HG03378 (cell line): ENCODE data around the gene HMGXB3.
"Not testable (repeated sequence)": the region's sequence is repeated elsewhere in the genome, so short reads cannot be mapped to it uniquely, and the experiment has no call there.

Experiments used
- ATAC-seq: cut with Tn5 transposase; IDR thresholded peaks from one replicate; pipeline ENCODE4 v1.9.1; 2021; ENCODE audit warnings: mild to moderate bottlenecking, moderate library complexity; ENCODE audit not compliant: unreplicated experiment

HMGXB3 gene

DNA sequence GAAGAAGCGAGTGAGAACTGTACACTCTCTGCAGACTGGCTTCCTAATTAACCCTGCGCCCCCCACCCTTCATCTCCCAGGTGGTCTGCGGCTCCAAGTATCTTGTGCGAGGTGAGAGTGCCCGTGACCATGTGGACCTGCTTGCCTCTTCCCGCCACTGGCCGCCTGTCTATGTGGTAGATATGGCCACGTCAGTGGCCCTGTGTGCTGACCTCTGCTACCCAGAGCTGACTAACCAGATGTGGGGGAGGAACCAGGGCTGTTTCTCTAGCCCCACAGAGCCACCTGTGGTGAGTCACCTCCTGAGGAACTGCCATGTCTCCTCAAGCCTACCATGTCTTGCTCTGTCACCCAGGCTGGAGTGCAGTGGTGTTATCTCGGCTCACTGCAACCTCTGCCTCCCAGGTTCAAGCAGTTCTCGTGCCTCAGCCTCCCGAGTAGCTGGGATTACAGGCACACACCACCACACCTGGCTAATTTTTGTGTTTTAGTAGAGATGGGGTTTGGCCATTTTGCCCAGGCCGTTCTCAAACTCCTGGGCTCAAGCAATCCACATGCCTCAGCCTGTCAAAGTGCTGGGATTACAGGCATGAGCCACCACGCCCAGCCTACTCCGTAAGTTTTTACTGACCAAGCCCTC is 49.8 kb downstream of the HMGXB3 start:
- not testable (repeated sequence) for ATAC-seq

DNA sequence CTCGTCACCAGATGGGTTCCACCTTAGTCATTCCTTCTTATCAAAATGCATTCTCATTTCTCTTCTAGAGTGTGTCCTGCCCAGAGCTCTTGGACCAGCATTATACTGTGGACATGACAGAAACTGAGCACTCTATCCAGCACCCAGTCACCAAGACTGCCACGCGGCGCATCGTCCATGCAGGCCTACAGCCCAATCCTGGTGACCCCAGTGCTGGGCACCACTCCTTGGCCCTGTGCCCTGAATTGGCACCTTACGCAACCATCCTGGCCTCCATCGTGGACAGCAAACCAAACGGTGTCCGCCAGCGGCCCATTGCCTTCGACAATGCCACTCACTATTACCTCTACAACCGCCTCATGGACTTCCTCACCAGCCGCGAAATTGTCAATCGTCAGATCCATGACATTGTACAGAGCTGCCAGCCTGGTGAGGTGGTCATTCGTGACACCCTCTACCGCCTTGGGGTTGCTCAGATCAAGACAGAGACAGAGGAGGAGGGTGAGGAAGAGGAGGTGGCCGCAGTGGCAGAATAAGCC is 51.2 kb downstream of the HMGXB3 start:
- no peak for ATAC-seq

DNA sequence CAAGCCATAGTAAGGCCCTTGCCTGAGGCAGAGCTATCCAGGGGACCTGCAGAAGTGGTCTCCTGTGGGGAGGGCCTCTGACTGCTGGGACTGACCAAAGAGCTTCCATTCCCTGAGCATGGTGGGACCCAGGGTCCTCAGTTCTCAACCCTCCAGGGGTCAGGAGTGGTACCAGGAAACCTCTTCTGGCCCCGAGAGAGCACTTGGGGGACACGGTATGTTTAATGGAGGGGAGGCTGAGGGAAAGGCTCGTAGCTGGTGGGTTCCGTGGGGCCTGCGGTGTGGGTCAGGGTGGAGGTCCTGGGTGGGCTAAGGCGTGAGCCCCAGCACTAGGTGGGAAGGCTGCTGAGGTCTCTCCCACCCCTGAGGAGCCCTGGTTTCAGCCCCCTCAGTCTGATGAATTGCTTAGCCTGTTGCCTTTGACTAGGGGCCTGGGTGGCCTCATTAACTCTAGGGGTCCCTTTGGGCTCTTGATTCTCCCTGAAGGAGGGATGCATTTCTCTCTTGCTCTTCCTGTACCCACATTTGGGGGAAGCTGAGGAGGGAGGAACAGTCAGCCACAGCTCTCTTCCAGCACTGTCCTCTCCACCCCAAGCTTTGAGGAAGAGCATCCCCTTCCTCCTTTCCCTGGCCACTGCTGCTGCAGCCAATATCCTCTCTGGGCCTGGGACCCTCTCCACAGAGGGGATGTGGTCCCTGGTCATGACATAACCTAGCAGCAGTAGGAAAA is 51.9 kb downstream of the HMGXB3 start:
- no peak for ATAC-seq

DNA sequence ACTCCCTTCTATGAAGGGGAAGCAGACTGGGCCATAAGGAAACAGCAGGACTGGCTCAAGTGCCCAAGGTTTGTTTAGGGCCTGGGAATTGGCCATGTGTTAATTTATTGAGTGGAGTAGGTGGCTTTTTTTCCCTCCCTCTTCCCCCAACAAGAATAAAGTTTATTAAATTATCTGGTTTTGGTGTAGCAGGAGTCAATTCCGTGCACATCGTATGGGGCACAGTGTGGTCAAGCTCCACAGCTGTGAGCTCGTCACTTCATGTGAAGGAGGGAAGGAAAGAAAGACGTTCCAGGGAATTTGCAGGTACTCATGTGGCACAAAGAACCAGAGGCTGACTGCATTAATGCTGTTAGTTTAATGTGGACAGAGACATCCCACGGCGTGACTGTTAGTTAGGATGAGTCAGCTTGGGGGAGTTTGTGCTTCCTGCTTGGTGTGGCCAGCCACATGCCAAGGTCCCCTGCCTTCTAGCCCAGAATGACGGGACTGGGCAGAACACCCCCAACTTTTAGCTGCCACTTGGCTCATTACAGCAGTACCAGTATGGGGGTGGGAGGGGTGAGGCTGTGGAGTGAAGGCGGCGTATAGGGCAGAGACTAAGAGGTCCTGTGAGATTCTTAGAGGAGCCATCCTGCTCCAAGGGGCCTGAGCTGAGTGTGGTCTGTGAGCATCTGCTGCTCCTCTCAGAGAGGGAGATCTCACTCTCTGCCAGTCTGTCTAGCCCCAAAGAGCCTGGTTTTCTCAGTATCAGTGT is 52.6 kb downstream of the HMGXB3 start:
- no peak for ATAC-seq

DNA sequence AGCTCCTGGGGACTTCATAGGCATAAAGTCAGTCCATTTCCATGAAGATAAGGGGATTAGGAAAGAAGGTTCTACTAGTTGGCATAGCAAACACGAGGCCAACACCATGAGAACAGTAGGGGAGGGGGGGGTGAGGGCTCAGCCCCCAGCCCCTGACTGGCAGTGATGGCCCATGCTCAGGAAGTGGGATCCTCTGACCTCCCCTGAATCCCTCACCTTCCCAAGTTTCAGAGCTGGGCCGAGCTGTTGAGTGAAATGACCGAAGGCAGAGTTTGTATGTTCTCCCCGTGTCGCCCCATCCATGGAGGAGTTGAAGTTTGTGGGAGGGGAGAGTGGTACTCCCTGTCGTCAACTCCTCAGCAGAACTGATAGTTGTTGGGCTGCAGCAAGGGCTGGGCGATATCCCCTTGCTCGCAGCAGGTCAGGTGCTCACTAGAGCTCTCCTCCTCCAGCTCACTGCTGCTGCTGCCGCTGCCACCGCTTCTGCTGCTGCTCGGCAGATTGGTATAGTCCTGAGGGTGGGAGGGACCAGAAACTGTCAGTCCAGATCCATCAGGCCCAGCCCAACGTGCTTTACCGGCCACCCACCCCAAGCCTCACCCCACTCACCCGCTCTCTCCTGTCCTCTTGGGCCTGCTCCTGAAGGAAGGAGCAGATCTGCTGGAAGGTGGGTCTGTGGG is 53.3 kb downstream of the HMGXB3 start:
- no peak for ATAC-seq

DNA sequence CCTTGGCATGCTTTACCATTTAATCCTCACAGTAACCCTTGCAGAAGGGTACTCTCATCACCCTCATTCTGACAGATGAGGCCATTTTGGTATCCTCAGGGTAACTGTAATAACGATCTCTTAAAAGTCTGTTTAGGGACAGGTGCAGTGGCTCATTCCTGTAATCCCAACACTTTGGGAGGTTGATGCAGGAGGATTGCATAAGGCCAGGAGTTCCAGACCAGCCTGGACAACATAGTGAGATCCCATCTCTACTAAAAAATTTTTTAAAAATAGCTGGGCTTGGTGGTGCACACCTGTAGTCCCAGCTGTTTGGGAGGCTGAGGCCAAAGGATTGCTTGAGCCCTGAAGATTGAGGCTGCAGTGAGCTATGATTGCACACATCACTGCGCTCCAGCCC is 54.0 kb downstream of the HMGXB3 start:
- ATAC-seq: no peak

DNA sequence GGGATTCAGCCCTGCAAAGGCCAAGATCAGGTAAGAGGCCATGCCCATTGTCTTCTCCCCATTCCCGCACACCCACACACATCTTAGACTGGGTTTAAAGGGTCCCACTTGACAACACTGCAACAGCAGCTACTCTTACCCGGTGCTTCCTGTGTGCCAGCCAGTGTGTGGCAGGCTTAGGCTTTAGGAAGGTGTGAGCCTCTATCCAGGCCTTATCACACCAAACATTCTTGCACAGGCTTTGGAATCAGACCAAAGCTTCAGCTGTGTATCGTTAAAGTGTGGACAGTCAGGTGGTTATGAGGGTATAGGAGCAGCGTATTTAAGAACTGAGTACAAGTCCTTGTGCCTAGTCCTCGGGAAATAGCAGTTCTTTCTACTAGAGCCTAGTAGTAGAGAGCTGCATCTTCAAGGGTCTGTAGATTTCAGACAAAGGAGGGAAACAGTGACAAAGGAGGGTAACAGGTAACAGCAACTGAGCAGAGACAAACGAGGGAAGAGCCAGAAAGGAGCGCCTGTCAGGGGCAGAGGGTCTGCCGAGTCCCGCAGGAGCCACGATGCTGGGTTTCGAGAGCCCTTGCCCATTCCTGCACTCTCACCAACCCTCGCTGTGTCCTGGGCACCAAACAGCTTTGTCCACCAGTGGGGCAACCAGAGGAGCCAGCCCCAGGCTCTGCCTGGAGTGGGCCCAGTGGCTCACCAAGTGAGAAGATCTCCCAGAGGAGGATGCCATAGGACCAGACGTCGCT is 55.0 kb downstream of the HMGXB3 start:
- ATAC-seq: no peak

DNA sequence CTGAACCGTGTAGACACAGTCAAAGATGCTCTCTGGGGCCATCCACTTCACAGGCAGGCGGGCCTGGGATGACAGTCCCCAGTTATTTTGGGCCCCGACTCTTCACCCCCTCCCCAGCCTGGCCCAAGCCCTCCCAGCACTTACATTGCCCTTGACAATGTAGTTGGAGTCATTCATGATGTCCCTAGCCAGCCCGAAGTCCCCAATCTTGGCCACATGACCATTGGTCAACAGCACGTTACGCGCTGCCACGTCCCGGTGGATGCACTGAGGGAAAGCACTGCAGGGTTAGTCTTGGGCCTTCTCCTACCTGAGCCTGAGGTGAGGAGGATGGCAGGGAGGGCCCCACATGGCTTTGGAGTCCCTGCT is 55.5 kb downstream of the HMGXB3 start:
- ATAC-seq: no peak

DNA sequence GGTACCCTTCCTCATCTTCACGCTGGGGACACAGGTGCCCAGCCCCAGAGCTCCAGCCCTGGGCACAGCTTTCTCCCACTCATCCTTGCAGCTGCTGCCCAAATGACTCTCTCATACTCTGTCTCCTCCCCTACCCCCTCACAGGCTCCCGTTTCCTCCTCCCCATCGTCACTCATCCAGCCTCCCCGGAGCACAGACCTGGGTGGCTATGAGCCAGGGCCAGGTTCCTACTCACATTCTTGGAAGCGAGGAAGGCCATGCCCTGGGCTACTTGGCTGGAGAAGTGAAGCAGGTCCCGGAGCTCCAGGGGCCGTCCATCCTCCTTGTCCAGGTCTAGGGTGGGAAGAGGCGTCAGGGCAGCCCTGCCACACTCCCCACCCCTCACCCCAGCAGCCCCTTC is 56.5 kb downstream of the HMGXB3 start:
- ATAC-seq: no peak

DNA sequence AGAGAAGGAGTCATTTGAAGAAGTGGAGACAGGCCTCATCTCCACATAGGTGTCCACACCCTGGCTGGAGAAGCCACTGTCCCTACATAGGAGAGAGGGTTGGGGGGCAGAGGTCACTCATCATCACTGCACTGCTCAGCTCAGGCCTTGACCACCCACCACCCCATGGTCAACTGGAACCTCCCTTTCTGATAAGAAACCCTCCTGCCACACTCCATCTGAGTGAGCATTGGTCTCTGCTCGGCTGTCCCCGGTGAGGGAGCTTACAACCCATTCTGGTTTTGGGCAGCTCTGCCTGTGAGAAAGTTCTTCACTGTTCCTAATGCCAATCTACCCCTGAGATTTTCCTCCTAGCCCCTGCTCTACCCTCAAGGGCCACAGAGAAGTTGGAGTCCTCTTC is 57.0 kb downstream of the HMGXB3 start:
- ATAC-seq: no peak

DNA sequence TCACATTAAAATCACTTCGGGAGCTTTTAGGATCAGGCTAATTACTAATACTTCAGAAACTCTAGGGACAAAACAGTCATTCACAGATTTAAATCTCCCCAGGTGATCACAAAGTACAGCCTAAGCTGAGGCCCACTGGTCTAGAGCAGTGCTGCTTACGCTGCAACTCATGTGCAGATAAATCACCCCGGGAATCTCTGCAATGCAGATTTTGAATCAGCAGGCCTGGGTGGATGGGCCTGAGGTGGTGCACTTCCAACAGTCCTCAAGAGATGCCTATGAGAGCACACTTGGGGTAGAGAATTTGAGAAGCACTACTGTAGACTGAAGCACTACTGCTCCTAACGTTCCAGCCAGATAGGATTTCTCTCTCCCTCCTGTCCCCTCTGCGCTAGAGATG is 57.5 kb downstream of the HMGXB3 start:
- no peak for ATAC-seq

DNA sequence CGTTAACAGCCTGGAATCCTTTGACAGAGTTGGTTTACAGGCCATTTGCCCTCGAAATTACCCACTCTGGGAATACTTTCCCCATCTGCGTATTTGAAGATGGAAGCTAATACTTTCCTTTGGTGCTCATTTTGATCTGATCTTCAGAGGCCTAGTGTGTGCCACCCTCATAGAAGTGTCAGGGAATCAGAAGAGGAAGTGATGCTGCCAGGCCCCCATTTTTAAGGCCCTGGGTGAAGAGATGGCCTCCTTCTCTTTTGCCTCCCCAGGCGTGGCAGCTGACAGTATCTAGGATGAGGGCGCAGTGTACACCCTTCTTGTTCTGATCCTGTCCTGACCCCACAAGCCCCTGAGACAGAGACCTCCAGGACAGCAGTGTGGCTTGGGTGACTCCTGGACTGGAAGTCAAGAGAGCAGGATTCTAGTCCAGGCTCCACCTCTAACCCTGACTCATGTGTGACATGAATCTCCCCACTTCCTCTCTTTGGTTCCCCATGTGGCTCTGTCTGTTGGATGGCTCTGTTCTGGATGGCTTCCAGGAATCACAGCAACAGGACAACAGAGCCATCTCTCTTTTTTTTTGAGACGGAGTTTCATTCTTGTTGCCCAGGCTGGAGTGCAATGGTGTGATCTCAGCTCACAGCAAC is 58.1 kb downstream of the HMGXB3 start:
- ATAC-seq: no peak

DNA sequence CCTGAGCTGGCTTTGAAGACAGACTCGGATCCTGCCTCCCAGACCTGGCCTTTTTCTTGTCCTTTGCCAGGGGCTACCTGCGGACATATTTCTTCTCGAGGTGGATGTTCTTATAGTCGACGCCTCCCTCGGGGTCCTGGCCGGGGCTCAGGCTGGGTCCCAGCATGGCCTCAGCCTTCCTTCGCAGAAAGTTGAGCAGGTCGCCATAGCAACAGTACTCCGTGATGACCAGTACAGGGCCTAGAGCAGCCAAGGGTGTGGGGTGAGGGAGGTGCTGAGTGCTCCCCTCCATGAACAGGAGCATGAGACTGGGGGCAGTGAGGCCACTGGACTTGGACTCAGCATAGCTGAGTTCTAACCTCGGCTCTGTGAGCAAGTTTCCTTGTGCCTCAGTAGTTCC is 59.1 kb downstream of the HMGXB3 start:
- no peak for ATAC-seq

DNA sequence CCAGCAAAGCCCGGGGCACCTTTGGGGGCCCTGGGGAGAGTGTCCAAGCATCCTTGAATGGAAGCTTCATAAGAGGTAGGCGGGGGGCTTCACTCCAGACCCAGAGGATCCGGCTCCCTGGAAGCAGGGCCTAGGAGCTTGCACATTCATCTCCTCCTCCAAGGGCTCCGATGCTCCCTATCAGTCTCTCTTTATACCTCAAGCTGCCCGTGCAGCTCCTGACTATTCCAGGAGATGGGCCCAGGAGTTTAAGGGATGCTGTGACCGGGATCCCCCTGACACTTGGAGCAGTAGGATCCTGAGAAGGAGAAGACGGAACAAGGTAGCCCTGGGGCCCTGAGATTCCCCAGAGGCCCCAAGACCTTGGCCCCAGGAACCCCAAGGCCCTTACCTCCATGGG is 59.9 kb downstream of the HMGXB3 start:
- ATAC-seq: no peak

DNA sequence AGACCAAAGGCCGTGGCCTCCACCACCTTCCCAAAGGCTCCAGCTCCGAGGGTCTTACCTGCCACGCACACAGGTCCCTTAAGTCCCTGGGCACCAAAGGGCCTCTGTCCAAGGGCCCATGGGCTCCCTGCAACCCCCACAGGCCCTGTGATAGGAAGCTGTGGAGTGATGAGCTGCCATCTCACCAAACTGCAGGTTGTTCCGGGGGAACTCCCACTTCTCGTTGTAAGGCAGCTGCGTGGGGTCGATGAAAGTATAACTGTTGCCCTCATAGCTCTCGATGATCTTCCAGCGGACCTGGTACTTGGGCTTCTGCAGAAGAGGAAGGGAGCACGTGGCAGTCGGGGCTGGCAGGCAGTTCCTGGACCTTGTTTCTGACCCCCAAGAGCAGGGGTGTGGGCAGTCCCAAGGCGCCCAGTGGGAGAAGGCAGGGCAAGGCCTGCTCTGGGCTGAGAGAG is 61.0 kb downstream of the HMGXB3 start:
- no peak for ATAC-seq

DNA sequence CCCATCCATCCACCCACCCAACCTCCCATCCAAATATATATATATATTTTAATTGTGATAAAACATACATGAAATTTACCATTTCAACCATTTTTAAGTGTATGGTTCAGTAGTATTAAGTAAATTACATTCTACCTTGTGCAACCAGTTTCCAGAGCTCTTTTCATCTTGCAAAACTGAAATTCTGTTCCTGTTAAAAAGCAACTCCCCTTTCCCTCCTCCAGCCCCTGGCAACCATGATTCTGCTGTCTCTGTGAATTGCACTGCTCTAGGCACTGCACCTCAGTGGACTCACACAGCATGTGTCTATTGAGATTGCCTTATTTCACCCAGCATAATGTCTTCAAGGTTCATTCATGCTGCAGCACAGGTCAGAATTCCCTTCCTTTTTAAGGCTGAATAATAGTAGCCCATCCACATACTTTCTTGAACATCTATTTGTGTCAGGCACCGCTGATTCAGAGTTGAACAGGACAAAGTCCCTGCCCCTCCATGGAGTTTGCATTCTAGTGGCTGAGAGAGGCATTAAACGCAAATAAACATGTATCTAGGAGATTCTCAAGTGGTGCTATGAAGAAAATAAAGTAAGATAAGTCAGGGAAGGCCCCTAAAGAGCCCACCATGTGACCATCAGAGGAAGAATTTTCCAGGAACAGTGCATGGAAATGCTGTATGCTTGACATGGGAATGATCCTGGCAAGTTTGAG is 61.8 kb downstream of the HMGXB3 start:
- no peak for ATAC-seq

DNA sequence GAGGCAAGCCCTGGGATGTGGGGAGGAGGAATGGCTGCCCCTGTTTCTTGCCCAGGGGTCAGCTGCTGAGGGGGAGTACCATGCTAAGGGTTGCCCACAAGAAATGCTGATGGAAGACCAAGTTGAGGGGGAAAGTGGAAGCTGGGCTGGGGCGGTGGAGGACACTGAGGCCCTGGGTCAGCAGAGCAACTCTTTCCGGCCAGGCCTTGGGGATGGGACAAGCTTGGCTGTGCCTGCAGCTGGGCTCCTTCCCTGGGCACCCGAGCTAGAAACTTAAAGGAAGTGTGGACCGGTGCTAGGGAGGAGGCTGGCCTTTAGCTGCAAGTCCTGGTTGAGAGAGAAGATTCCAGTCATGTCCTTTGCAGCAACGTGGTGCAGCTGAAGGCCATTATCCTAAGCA is 63.1 kb downstream of the HMGXB3 start:
- ATAC-seq: no peak

DNA sequence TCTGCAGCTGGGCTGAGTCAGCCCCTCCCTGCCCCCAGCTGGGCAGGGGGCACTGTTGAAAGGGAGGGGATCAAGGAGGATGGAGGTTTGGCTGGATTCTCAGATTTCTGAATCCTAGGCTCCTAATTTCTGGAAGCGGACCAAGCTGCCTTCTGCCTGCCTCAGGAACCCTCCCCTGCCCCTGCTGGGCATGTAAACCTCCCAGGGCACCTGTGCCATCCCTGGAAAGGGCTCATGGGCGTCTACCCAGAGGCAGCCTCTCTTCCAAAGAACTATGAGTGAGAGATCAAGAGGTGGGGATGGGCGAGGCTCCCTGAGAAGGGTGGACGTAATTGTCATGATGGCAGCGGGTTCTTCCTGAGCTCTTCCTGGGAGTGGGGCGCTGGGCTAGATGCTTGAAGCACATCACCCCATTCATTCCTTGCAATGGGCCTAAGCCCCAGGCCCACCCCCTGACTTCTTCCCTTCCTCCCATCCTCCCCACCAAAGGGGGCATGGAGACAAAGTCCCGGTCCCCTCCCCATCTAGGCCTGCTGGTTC is 64.2 kb downstream of the HMGXB3 start:
- ATAC-seq: no peak

DNA sequence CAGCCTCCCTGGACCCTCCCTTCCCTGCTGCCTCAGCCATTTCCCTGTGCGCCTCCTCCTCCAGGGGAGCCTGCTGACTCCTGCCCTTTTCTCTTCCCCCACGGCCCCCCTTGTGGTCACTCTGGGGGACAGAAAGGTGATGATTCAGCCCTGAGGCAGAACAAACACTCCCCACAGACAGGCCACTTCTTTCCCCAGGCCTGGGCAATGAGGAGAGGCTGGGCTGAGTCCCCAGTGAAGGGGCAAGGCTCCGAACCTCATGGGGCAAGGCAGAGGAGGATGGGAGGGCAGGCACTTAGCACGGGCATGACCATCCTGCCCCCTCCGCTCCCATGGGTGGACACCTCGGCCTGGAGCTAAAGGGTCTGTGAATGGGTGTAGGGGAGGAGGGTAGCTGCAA is 64.8 kb downstream of the HMGXB3 start:
- no peak for ATAC-seq
